Spleen (tissue), 11 donors: Measurements from ENCODE around the gene ITLN2. TPM values are rescaled to one million over a fixed set of nuclear protein-coding genes. Genes with fewer than 3 reads are reported as not detected.

Source experiments
- DNase-seq: peaks from one replicate; pipeline ENCODE4 v3.0.0-alpha.2; 2020
- H3K27ac ChIP-seq, 8 donors: fragments of 200-600 bp; sonication (generic) in 7 of 8; 1 replicate in 4 of 8; 2 replicates in 4 of 8; pipeline versions ENCODE4 v1.5.0 to v1.8.0; 2016 to 2021; ENCODE audit warnings: inconsistent platforms in 4 of 8, mild to moderate bottlenecking in 4 of 8, moderate library complexity in 1 of 8
- H3K27me3 ChIP-seq, 7 donors: fragments of 200-600 bp; sonication (generic) in 6 of 7; replicated peaks in 1 of 7; 1 replicate in 4 of 7; 2 replicates in 3 of 7; pipeline versions ENCODE4 v1.5.0 to v1.8.0; 2016 to 2021; ENCODE audit warnings: inconsistent platforms in 3 of 7, mild to moderate bottlenecking in 1 of 7
- H3K36me3 ChIP-seq, 6 donors: fragments of 200-600 bp; sonication (generic) in 5 of 6; 1 replicate in 4 of 6; 2 replicates in 2 of 6; pipeline versions ENCODE4 v1.5.0 to v1.8.0; 2016 to 2021; ENCODE audit warnings: inconsistent platforms in 2 of 6
- H3K4me1 ChIP-seq, 6 donors: fragments of 200-600 bp; sonication (generic) in 5 of 6; 1 replicate in 3 of 6; 2 replicates in 3 of 6; pipeline versions ENCODE4 v1.5.0 to v1.8.0; 2016 to 2021; ENCODE audit warnings: inconsistent platforms in 3 of 6
- H3K4me3 ChIP-seq, 8 donors: fragments of 200-600 bp; sonication (generic) in 7 of 8; 1 replicate in 4 of 8; 2 replicates in 4 of 8; pipeline versions ENCODE4 v1.5.0 to v1.8.0; 2016 to 2021; ENCODE audit warnings: inconsistent platforms in 4 of 8, mild to moderate bottlenecking in 4 of 8, moderate library complexity in 2 of 8
- H3K9me3 ChIP-seq, 8 donors: fragments of 200-600 bp; sonication (generic) in 7 of 8; 1 replicate in 4 of 8; 2 replicates in 4 of 8; pipeline versions ENCODE4 v1.5.0 to v1.8.0; 2016 to 2021; ENCODE audit warnings: inconsistent platforms in 4 of 8
- CTCF ChIP-seq, 11 experiments: fragments of 200-600 bp in 7 of 11; fragments of 450-650 bp in 4 of 11; sonication (generic) in 4 of 11; IDR thresholded peaks in 8 of 11; conservative IDR thresholded peaks in 3 of 11; 1 replicate in 7 of 11; 2 replicates in 4 of 11; pipeline versions ENCODE4 v1.4.0 to v1.8.0; 2016 to 2021; ENCODE audit warnings: antibody characterized with exemption in 11 of 11, inconsistent platforms in 4 of 11, mild to moderate bottlenecking in 1 of 11
- POLR2A ChIP-seq, 3 donors: fragments of 450-650 bp; IDR thresholded peaks; one replicate each; pipeline ENCODE4 v1.5.1; 2017; ENCODE audit warnings: antibody characterized with exemption in 3 of 3, mild to moderate bottlenecking in 1 of 3
- POLR2AphosphoS5 ChIP-seq, 3 donors: sonication (generic); formaldehyde crosslinking; IDR thresholded peaks; one replicate each; pipeline ENCODE4 v1.5.1; 2017; ENCODE audit warnings: antibody characterized with exemption in 3 of 3
- WGBS, 5 donors: extraction: QIAGEN DNeasy Blood & Tissue Kit in 3 of 5; methylation state at CpG; one replicate each; pipeline versions ENCODE4 v1.1.5 to v1.1.7; 2013 to 2018; 5-methylcytosine and 5-hydroxymethylcytosine counted together
- intact Hi-C: fragments of 100-400 bp; cut with DNase I; formaldehyde crosslinking; loops from one replicate; pipeline ENCODE4 v1.15.0; 2023; ENCODE audit warnings: low total_unique reads
- polyA plus RNA-seq, 3 donors: library from polyadenylated mRNA; stranded (reverse); fragments of 200-250 nt; gene quantifications; one replicate each; pipeline ENCODE4 v1.2.1, GENCODE V29; 2013
- total RNA-seq, 7 donors: library from RNA; depleted of rRNA in 3 of 7; stranded (reverse); fragments of >200 nt in 3 of 7; fragmentation: NEBNext Ultra II Directional in 4 of 7; extraction: Animal tissue kit (Norgen Biotek cat#: 25700) in 4 of 7; gene quantifications; one replicate each; pipeline versions ENCODE4 v1.1.0 to v1.2.1, GENCODE V29; 2016 to 2021
- donor health status: healthy with polysubstance abuse.
- donor health status: DM: no; HTN: no; CAD: no; lungs with moderate emphysema.
- donor health status: DM: no; HTN: no; CAD: no.
- donor health status: Bipolar disorder and iron deficiency.
- donor health status: healthy.
- donor health status: DM: no; HTN: no; CAD: no.
- donor health status: DM: yes; HTN: yes; CAD: no.

Gene ITLN2
- total and polyA plus RNA-seq, 10 donors, result not detected

GRCh38 chr1:160963521-160963920 lies 8.9 kb upstream of the ITLN2 start:
- TF ChIP-seq POLR2AphosphoS5 (IDR thresholded peaks at IDR 0.05), result no peak
- no peaks in the 10 kb centered on the region for H3K36me3 ChIP-seq
- intact Hi-C loops, result no loop called here
- WGBS, 5 donors, result 51 to 73% (median 57%) methylated on average over 4 of the region's 4 CpGs
- H3K27me3 ChIP-seq, result no peaks in the 10 kb centered on the region
- DNase-seq, result no peak
- no peak overlapping the region for H3K27ac ChIP-seq
- H3K9me3 ChIP-seq, result no peaks in the 10 kb centered on the region
- H3K4me1 ChIP-seq, result no peaks in the 10 kb centered on the region
- no peak overlapping the region for H3K4me3 ChIP-seq

GRCh38 chr1:160961419-160961818 lies 6.8 kb upstream of the ITLN2 start:
- 82 to 100% (median 86%) methylated on average over 1 of the region's 1 CpG for WGBS, 5 donors
- no peaks in the 10 kb centered on the region for H3K27me3 ChIP-seq
- intact Hi-C loops, result no loop called here
- H3K9me3 ChIP-seq, result no peaks in the 10 kb centered on the region
- no peak for DNase-seq
- H3K4me3 ChIP-seq, result no peak overlapping the region
- no peaks in the 10 kb centered on the region for H3K4me1 ChIP-seq
- TF ChIP-seq CTCF (IDR thresholded peaks at IDR 0.05 in 8 of 11, conservative IDR thresholded peaks at IDR 0.05 in 3 of 11) (no peak), POLR2A (IDR thresholded peaks at IDR 0.05) (no peak), POLR2AphosphoS5 (IDR thresholded peaks at IDR 0.05) (no peak)
- no peaks in the 10 kb centered on the region for H3K36me3 ChIP-seq
- H3K27ac ChIP-seq, result no peak overlapping the region

GRCh38 chr1:160956966-160957365 lies 2.4 kb upstream of the ITLN2 start:
- H3K4me3 ChIP-seq, result no peak overlapping the region
- no peak for DNase-seq
- 66 to 85% (median 82%) methylated on average over 4 of the region's 4 CpGs for WGBS, 5 donors
- H3K9me3 ChIP-seq, result no peaks in the 10 kb centered on the region
- H3K27me3 ChIP-seq, result no peaks in the 10 kb centered on the region
- no peaks in the 10 kb centered on the region for H3K36me3 ChIP-seq
- H3K27ac ChIP-seq, result no peak overlapping the region
- intact Hi-C loops, result loop anchor here (10.0 kb wide), 1 partner anchor 232 kb away; no protein-coding TSS in a partner anchor
- peaks cover 0 to 8% (median 6%) of the 10 kb centered on the region in 6 donors for H3K4me1 ChIP-seq
- TF ChIP-seq CTCF (IDR thresholded peaks at IDR 0.05 in 8 of 11, conservative IDR thresholded peaks at IDR 0.05 in 3 of 11) (no peak), POLR2AphosphoS5 (IDR thresholded peaks at IDR 0.05) (no peak), POLR2A (IDR thresholded peaks at IDR 0.05) (no peak)

- H3K4me3 ChIP-seq, result no peak overlapping the region
- H3K4me1 ChIP-seq, result peaks cover 0 to 24% (median 14%) of the 10 kb centered on the region in 6 donors
- TF ChIP-seq POLR2A (IDR thresholded peaks at IDR 0.05), result no peak
- TF ChIP-seq CTCF (IDR thresholded peaks at IDR 0.05 in 8 of 11, conservative IDR thresholded peaks at IDR 0.05 in 3 of 11), result no peak
- TF ChIP-seq POLR2AphosphoS5 (IDR thresholded peaks at IDR 0.05), result no peak
- no peaks in the 10 kb centered on the region for H3K36me3 ChIP-seq
- no peak overlapping the region for H3K27ac ChIP-seq
- no peak for DNase-seq
- H3K9me3 ChIP-seq, result no peaks in the 10 kb centered on the region
- intact Hi-C loops, result loop anchor here (5.0 to 10.0 kb wide), 2 partner anchors 121 to 228 kb away; no protein-coding TSS in a partner anchor
- no peaks in the 10 kb centered on the region for H3K27me3 ChIP-seq
- 73 to 90% (median 82%) methylated on average over 3 of the region's 3 CpGs for WGBS, 5 donors
Measured at GRCh38 chr1:160953030-160953429, 1.6 kb downstream of the ITLN2 start.

- no peak overlapping the region for H3K4me3 ChIP-seq
- TF ChIP-seq CTCF (IDR thresholded peaks at IDR 0.05 in 8 of 11, conservative IDR thresholded peaks at IDR 0.05 in 3 of 11) (no peak), POLR2A (IDR thresholded peaks at IDR 0.05) (no peak), POLR2AphosphoS5 (IDR thresholded peaks at IDR 0.05) (no peak)
- DNase-seq, result no peak
- WGBS, 5 donors, result 80 to 100% (median 94%) methylated on average over 2 of the region's 2 CpGs
- H3K27ac ChIP-seq, result no peak overlapping the region
- no peaks in the 10 kb centered on the region for H3K9me3 ChIP-seq
- peaks cover 0 to 2% (median 0%) of the 10 kb centered on the region in 7 donors for H3K27me3 ChIP-seq
- H3K36me3 ChIP-seq, result no peaks in the 10 kb centered on the region
- H3K4me1 ChIP-seq, result peaks cover 0 to 24% (median 14%) of the 10 kb centered on the region in 6 donors
- intact Hi-C loops, result loop anchor here (5.0 to 10.0 kb wide), 2 partner anchors 120 to 227 kb away; no protein-coding TSS in a partner anchor
Measured at GRCh38 chr1:160952129-160952510, 2.5 kb downstream of the ITLN2 start.
